GM12878 (cell line): ENCODE measurements around the gene NCOA6. TPM values are rescaled to one million over a fixed set of nuclear protein-coding genes. Genes with fewer than 3 reads are reported as not detected.

Experiments used
- BRCA1 ChIP-seq: IDR thresholded peaks from 2 replicates; pipeline ENCODE4 v1.6.1; 2011; ENCODE audit warnings: low read depth, low read length, improper control_type of control experiment
- CBFB ChIP-seq: IDR thresholded peaks from 2 replicates; pipeline ENCODE4 v1.6.1; 2016; ENCODE audit warnings: antibody characterized with exemption, low read depth
- CHD2 ChIP-seq: IDR thresholded peaks from 2 replicates; pipeline ENCODE4 v1.6.1; 2011; ENCODE audit warnings: low read depth, low read length, improper control_type of control experiment, borderline replicate concordance
- DPF2 ChIP-seq: fragments of 450-650 bp; IDR thresholded peaks from 2 replicates; pipeline ENCODE4 v1.6.1; 2017; ENCODE audit warnings: mild to moderate bottlenecking
- EED ChIP-seq: sonication (generic); IDR thresholded peaks from 2 replicates; pipeline ENCODE4 v1.6.1; 2016; ENCODE audit warnings: antibody characterized with exemption, low read depth
- HDGF ChIP-seq: fragments of 450-650 bp; IDR thresholded peaks from 2 replicates; pipeline ENCODE4 v1.6.1; 2016; ENCODE audit warnings: antibody characterized with exemption
- JUND ChIP-seq: IDR thresholded peaks from 2 replicates; pipeline ENCODE4 v1.6.1; 2012; ENCODE audit warnings: low read depth, mild to moderate bottlenecking, low read length, improper control_type of control experiment, moderate library complexity
- KDM1A ChIP-seq: fragments of 200-600 bp; sonication (generic); IDR thresholded peaks from 2 replicates; pipeline ENCODE4 v1.6.1; 2016; ENCODE audit warnings: borderline replicate concordance
- MAX ChIP-seq: IDR thresholded peaks from 2 replicates; pipeline ENCODE4 v1.6.1; 2012; ENCODE audit warnings: low read depth, low read length, improper control_type of control experiment
- MYB ChIP-seq: fragments of 150-350 bp; IDR thresholded peaks from 2 replicates; pipeline ENCODE4 v1.6.1; 2014; ENCODE audit warnings: mild to moderate bottlenecking, low read depth, low read length, borderline replicate concordance
- PAX8 ChIP-seq: fragments of 450-650 bp; IDR thresholded peaks from 2 replicates; pipeline ENCODE4 v1.6.1; 2017; ENCODE audit warnings: mild to moderate bottlenecking, moderate library complexity
- POLR2AphosphoS2 ChIP-seq: IDR thresholded peaks from 2 replicates; pipeline ENCODE4 v1.6.1; 2011; ENCODE audit warnings: low read depth, mild to moderate bottlenecking, low read length, improper control_type of control experiment, moderate library complexity
- SMAD5 ChIP-seq: IDR thresholded peaks from 2 replicates; pipeline ENCODE4 v1.6.1; 2016; ENCODE audit warnings: antibody characterized with exemption, low read depth
- SREBF1 ChIP-seq: IDR thresholded peaks from 2 replicates; pipeline ENCODE4 v1.6.1; 2012; ENCODE audit warnings: mild to moderate bottlenecking, low read length
- STAT1 ChIP-seq: fragments of 450-650 bp; conservative IDR thresholded peaks from 2 replicates; pipeline ENCODE4 v1.6.1; 2014; ENCODE audit warnings: antibody characterized with exemption, mild to moderate bottlenecking
- USF1 ChIP-seq: IDR thresholded peaks from 2 replicates; pipeline ENCODE4 v1.6.1; 2011; ENCODE audit warnings: borderline replicate concordance, low read depth, mild to moderate bottlenecking, moderate library complexity, mixed read lengths, low read length; ENCODE audit not compliant: insufficient read depth; ENCODE audit errors: extremely low read length
- ZBED1 ChIP-seq: IDR thresholded peaks from 2 replicates; pipeline ENCODE4 v1.6.1; 2016; ENCODE audit warnings: borderline replicate concordance
- ZBTB40 ChIP-seq: fragments of 450-650 bp; IDR thresholded peaks from 2 replicates; pipeline ENCODE4 v1.6.1; 2016; ENCODE audit warnings: mild to moderate bottlenecking, moderate library complexity, borderline replicate concordance
- ZNF384 ChIP-seq: IDR thresholded peaks from 2 replicates; pipeline ENCODE4 v1.6.1; 2012; ENCODE audit warnings: low read depth, mild to moderate bottlenecking, low read length, improper control_type of control experiment, borderline replicate concordance
- polyA plus RNA-seq, 11 experiments: library from polyadenylated mRNA; depleted of rRNA in 4 of 11; unstranded in 6 of 11; stranded (reverse) in 5 of 11; fragments of >200 nt; fragmentation: Nextera tagmentation in 4 of 11; fragmentation: Illumina TruSeq in 1 of 11; extraction: Ambion mirVana in 4 of 11; extraction: Trizol in 1 of 11; gene quantifications; 1 replicate in 1 of 11; 2 replicates in 10 of 11; pipeline versions ENCODE4 v1.2.1 to v1.2.3, GENCODE V29; 2011 to 2016; ENCODE audit warnings: inconsistent platforms in 2 of 11, missing spikeins in 2 of 11, low read depth in 1 of 11
- total RNA-seq, 4 experiments: library from RNA; depleted of rRNA in 3 of 4; stranded (reverse); fragments of >200 nt in 3 of 4; fragmentation: Illumina TruSeq in 1 of 4; extraction: Trizol in 1 of 4; gene quantifications; 2 replicates each; pipeline versions ENCODE4 v1.2.1 to v1.2.3, GENCODE V29; 2013 to 2021
- TF ChIP-seq, protein P1 (sequence below): fragments of 450-650 bp; IDR thresholded peaks from 2 replicates; pipeline ENCODE4 v1.6.1; 2016; ENCODE audit warnings: mild to moderate bottlenecking
- TF ChIP-seq, protein P2 (sequence below): fragments of 450-650 bp; IDR thresholded peaks from 2 replicates; pipeline ENCODE4 v1.6.1; 2018; ENCODE audit warnings: mild to moderate bottlenecking, low read depth, moderate library complexity; ENCODE audit not compliant: partially characterized antibody

NCOA6 gene
- total and polyA plus RNA-seq, 10 of the 15 experiments (the other 5 are each of a cell fraction or from before 2014, with no cell fraction given), result 6.1 to 20.6 (median 12.6) TPM

- TF ChIP-seq USF1 (no peak), POLR2AphosphoS2 (0 out of 2 replicates have a peak, but pooled peaks have one; percentile 51), MAX (peak; percentile 67; the same call in 1 of the 2 replicates), SREBF1 (peak; percentile 61), EED (0 out of 2 replicates have a peak, but pooled peaks have one; percentile 14), STAT1 (peak; percentile 96; the same call in 1 of the 2 replicates), DPF2 (no peak), JUND (no peak), SMAD5 (peak; percentile 72), CHD2 (peak; percentile 82; the same call in 1 of the 2 replicates), KDM1A (no peak), CBFB (peak; percentile 77; the same call in 1 of the 2 replicates), ZNF384 (no peak), PAX8 (no peak), MYB (no peak), BRCA1 (no peak), HDGF (no peak), ZBED1 (no peak), ZBTB40 (peak; percentile 51; the same call in 1 of the 2 replicates)
- TF ChIP-seq, protein P1, sequence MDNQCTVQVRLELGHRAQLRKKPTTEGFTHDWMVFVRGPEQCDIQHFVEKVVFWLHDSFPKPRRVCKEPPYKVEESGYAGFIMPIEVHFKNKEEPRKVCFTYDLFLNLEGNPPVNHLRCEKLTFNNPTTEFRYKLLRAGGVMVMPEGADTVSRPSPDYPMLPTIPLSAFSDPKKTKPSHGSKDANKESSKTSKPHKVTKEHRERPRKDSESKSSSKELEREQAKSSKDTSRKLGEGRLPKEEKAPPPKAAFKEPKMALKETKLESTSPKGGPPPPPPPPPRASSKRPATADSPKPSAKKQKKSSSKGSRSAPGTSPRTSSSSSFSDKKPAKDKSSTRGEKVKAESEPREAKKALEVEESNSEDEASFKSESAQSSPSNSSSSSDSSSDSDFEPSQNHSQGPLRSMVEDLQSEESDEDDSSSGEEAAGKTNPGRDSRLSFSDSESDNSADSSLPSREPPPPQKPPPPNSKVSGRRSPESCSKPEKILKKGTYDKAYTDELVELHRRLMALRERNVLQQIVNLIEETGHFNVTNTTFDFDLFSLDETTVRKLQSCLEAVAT, result no peak
- TF ChIP-seq, protein P2, sequence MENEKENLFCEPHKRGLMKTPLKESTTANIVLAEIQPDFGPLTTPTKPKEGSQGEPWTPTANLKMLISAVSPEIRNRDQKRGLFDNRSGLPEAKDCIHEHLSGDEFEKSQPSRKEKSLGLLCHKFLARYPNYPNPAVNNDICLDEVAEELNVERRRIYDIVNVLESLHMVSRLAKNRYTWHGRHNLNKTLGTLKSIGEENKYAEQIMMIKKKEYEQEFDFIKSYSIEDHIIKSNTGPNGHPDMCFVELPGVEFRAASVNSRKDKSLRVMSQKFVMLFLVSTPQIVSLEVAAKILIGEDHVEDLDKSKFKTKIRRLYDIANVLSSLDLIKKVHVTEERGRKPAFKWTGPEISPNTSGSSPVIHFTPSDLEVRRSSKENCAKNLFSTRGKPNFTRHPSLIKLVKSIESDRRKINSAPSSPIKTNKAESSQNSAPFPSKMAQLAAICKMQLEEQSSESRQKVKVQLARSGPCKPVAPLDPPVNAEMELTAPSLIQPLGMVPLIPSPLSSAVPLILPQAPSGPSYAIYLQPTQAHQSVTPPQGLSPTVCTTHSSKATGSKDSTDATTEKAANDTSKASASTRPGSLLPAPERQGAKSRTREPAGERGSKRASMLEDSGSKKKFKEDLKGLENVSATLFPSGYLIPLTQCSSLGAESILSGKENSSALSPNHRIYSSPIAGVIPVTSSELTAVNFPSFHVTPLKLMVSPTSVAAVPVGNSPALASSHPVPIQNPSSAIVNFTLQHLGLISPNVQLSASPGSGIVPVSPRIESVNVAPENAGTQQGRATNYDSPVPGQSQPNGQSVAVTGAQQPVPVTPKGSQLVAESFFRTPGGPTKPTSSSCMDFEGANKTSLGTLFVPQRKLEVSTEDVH, result no peak
Measured at GRCh38 chr20:34676642-34677373, 148.6 kb downstream of the NCOA6 start, which contains the start of gene PIGU (continued).
